NCI-H345 treated with DMSO at 0.1 percent for 48 hours (cell line): Measurements from ENCODE around the gene CREG1.

Experiments
- DNase-seq: peaks from one replicate; lab custom pipeline; 2025; ENCODE audit not compliant: unreplicated experiment; lab: John Stamatoyannopoulos, UW

CREG1 gene

DNA sequence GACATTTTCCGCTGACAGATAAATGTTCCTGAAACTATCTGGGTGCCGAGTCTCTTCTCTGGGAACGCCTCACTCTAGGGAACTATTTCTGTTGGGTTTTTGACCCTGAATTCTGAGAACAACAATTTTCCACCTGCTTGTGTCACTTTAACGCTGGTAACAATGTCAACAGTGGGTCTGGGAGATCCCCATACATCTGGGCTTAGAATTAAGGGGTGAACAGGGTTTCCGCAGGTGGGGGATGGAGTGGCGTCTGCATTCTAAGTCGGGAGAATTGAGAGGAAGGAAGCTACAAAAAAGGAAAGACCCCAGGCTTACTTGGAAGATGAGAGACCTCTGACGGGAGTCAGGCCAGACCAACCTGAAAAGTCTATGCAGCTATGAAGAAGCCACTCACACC, 44.0 kb downstream of the CREG1 start:
- no peak for DNase-seq

DNA sequence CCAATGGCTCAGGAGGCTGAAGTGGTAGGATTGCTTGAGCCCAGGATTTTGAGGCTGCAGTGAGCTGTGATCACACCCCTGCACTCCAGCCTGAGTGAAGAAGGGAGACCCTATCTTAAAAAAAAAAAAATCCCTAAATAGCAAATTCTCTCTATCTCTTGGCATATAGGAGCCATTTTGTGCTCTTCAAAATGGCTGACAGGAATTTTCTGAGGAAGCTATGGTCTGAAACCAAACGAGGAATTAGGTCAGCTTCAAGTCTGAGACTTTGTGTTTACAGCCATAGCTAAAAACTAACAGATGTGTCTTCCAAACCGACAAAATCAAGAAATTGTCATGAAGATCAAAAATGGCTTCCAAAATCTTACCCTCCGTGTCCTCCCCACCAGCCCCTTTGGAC, 45.8 kb downstream of the CREG1 start:
- no peak for DNase-seq

DNA sequence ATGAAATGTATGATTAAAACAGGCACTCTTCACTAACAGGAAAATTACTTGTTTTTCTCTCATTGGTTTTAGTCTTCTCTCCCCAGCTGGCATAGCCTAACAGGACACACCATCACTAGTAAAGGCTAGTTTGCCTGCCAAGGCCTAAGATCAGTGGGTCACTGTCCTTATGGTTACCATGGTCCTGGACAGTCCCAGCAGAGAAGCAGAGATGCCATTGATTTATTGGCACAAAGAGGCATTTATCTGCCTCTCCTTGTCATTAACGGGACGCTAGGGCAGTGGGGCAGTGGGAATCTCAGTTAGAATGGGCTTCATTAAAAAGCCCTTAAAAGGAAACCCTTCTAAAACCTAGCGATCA, 49.1 kb downstream of the CREG1 start:
- DNase-seq, result no peak

DNA sequence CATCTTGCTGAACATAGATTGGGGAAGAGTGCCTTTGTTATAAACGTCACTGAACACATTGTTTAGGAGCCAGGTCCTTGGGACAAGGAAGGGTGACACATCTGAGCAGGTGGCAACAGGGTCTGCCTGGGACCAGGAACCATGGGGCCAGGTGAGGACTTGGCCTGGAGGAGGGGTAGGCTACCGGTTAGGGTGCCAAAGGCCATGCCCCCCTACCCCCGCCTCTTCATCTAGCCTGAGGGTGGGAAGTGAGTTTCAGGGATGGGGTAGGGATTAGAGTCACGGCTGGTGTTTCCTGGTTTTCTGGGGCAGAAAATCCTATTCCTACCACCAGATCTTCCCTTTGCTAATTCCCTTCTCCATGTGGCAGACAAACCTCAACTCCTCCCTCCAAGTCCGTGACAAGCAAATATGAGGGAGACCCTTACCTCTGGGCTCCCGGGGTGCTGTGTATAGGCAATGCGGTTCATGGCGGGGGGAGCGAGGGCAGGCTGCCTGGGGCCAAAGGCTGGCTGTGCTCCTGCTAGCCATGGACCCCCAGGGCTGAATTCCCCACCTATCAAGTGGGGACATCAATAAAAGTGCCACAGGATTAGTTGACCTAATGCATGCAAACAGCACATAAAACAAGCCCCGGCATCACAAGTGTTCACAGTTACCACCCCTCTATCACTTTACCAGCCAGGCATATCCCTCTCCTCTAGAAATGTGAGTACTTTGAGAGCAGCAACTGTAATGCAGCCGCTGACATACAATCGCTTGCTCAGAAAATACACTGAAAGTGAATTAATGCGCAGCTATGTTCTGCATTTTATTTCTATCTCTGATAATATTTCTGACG, 49.7 kb downstream of the CREG1 start:
- no peak for DNase-seq

DNA sequence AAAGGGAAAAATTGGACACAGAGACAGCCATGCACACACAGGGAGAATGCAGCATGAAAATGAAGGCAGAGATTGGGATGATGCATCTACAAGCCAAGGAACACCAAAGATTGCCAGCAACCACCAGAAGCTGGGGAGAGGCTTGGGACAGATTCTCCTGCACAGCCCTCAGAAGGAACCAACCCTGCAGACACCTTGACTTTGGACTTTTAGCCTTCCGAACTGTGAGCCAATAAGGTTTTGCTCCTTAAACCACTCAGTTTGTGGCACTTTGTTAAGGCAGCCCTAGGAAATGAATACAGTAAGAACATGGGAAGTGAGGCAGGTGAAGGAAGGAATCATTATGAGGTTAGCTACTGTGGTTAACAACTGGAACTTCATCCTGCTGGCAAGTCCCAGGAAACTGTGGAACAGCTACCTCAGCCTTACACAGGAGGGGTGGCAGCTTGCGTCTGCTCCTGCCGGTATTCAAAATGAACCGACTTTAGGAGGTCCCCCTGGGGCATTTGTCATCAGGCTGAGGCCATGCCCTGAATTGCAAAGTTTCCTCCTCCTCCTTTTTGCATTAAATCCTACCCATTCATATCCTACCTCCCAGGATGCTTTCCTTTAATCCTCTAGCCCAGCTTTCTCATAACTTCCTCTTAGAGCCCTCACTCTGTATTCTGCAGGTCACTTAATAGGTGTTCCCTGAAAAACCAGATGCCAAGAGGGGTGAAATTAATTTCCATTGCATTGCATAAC, 50.7 kb downstream of the CREG1 start:
- DNase-seq, result no peak

DNA sequence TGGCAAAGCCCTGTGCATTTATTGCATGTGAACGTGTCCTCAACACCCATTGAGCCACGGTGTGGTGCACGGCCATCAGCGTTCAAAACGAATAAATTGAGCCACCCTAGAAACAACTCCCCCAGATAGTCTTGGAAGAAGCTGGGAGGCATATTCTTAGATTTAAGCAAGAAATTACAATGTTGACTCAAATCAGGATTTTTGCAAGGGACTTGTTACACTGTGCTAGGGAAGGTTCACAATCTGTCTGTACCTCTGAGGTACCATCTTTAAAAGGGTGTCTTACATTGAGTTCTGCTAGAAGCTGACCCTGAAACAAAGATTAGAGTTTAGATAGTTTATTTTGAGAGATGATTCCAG, 51.4 kb downstream of the CREG1 start:
- DNase-seq, result no peak

DNA sequence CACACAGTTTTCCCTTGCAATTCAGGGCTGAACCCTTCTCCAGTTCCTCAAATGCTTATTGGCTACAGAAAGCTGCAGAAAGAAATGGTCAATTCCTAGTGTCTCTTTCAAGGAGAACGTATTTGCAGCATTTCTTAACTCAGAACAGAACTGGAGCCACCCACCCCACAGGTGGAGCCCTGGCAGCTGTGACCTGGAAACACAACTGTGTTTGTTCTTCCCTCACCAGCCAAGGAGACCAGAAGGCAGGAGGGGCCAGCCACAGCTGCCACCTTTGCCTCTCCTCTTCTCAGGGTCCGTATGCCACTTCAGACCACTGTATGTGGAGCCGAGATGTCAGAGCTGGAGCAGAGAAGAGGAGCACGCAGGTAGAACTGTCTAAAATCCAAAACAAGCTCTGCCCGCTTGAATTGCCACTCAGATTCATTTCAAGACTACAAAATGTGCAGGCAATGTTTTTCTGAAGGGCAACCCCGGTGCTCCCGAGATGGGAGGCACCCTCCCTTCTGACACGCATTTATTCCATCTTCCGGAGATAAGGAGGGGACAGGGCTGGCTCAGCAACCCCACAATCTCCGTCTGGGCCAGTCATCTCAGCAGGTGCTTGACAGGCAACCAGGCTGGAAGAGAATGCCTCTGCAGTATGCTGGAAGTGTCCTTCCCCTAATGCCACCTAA, 51.9 kb downstream of the CREG1 start:
- DNase-seq, result no peak

- no peak for DNase-seq
These were observed 53.2 kb downstream of the CREG1 start for GRCh38 chr1:167500283-167500860.

DNA sequence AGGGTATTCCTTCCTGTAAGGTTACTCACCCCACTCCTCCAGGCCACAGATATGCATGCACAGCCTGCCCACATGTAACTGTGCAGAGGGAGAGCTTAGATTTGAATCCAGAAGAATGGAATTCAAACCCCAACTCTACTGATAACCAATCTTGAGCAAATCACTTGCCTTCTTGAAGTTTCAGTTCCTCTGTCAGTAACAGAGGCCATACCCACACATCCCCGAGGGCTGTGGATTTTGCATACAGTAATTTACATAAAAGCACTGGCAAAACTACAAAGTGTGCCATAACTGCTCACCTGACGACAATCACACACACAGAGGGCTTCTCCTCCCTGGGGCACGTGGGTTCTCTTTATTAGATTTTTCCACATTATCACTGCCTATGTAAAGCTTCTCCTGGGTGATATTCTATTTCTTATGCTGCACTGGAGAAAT, 53.9 kb downstream of the CREG1 start:
- DNase-seq, result no peak

DNA sequence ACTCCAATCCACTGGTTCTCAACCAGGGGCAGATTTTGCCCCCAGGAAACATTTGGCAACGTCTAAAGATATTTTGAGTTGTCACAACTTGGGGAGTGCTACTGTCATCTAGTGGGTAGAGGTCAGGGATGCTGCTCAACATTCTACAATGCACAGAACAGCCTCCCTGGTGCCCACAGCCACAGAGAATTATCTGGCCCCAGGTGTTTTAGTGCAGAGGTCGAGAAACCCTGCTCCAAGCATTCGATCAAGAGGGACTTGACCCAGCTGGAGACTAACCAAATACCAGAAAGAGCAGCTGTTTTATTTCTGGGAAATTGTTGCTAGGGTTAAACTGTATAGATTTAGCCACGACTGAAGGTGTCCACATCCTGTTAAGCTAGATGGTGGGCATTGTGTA, 54.5 kb downstream of the CREG1 start:
- no peak for DNase-seq

- DNase-seq, result no peak
These were observed 56.6 kb downstream of the CREG1 start for GRCh38 chr1:167496797-167497619.

GRCh38 chr1:167493372-167493771, 60.2 kb downstream of the CREG1 start:
- DNase-seq, result no peak

DNA sequence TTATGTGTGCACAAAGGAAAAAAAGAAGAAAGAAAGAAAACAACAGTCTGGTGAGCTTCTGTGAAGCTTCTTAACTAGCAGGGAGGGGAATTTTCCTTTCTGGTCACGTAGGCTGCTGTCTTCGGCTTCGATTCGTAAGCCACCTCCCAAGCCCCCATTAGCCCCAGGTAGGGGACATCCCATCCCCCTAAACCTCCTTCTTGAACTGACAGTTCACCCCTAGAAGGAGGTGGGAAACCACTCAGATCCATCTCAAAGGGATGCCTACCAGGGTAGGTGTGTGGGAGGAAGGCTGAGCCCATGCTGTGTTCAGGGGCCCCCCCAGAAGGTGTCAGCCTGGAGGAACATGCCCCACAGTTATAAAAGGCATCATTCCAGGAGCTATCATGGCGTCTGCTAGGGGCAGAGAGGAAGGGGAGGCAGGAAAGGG, 61.1 kb downstream of the CREG1 start:
- no peak for DNase-seq

- DNase-seq, result no peak
These were observed 61.7 kb downstream of the CREG1 start for GRCh38 chr1:167491586-167492461.
